ENCODE measurements around the gene GYG1.

GYG1 gene

GRCh38 chr3:148990236-148990635 lies 1.1 kb upstream of the GYG1 start:
- Histone ChIP-seq H3K36me3 (peaks cover 10 to 12% (median 11%) of the 10 kb centered on the region in 3 donors), H3K9me3 (no peaks in the 10 kb centered on the region), H3K4me1 (peaks cover 0 to 31% (median 11%) of the 10 kb centered on the region in 4 donors), H3K4me3 (no peak overlapping the region), H3K27ac (peak overlapping the region; percentile 97 to 99), H3K27me3 (no peaks in the 10 kb centered on the region)
- intact Hi-C loops (cut with DNase I; ENCODE audit: low total_unique reads): no loop called here
- no peak for DNase-seq
- TF ChIP-seq CTCF (IDR thresholded peaks at IDR 0.05): no peak

GRCh38 chr3:148992027-148992634 lies 791 bp downstream of the GYG1 start:
- DNase-seq: peak; percentile 49 to 76
- peak overlapping the region; percentile 77 to 93 for H3K4me3 ChIP-seq
- H3K36me3 ChIP-seq: peaks cover 27 to 28% (median 28%) of the 10 kb centered on the region in 3 donors
- intact Hi-C loops (cut with DNase I; ENCODE audit: low total_unique reads): no loop called here
- no peaks in the 10 kb centered on the region for H3K9me3 ChIP-seq
- H3K4me1 ChIP-seq: peaks cover 0 to 40% (median 11%) of the 10 kb centered on the region in 4 donors
- no peak for TF ChIP-seq CTCF (IDR thresholded peaks at IDR 0.05)
- no peaks in the 10 kb centered on the region for H3K27me3 ChIP-seq
- H3K27ac ChIP-seq: peak overlapping the region; percentile 97 to 99

GRCh38 chr3:148992635-148993255 lies 1.4 kb downstream of the GYG1 start:
- no peak for TF ChIP-seq CTCF (IDR thresholded peaks at IDR 0.05)
- Histone ChIP-seq H3K4me3 (peak overlapping the region; percentile 77 to 93), H3K27me3 (no peaks in the 10 kb centered on the region), H3K36me3 (peaks cover 30 to 34% (median 33%) of the 10 kb centered on the region in 3 donors), H3K4me1 (peaks cover 0 to 46% (median 12%) of the 10 kb centered on the region in 4 donors), H3K27ac (peak overlapping the region; percentile 97 to 99), H3K9me3 (no peaks in the 10 kb centered on the region)
- DNase-seq: no peak
- intact Hi-C loops (cut with DNase I; ENCODE audit: low total_unique reads): no loop called here

- Histone ChIP-seq H3K27ac (no peak overlapping the region), H3K9me3 (no peaks in the 10 kb centered on the region), H3K36me3 (peaks cover 30 to 58% (median 48%) of the 10 kb centered on the region in 3 donors), H3K4me1 (peaks cover 0 to 57% (median 19%) of the 10 kb centered on the region in 4 donors), H3K4me3 (no peak overlapping the region), H3K27me3 (no peaks in the 10 kb centered on the region)
- no peak for DNase-seq
- intact Hi-C loops (cut with DNase I; ENCODE audit: low total_unique reads): no loop called here
- no peak for TF ChIP-seq CTCF (IDR thresholded peaks at IDR 0.05)
Measured at GRCh38 chr3:148997623-148998022, 6.3 kb downstream of the GYG1 start.

GRCh38 chr3:148998297-148998696 lies 7.0 kb downstream of the GYG1 start:
- intact Hi-C loops (cut with DNase I; ENCODE audit: low total_unique reads): no loop called here
- peak overlapping the region; percentile 47 to 49 for H3K27ac ChIP-seq
- no peaks in the 10 kb centered on the region for H3K27me3 ChIP-seq
- H3K36me3 ChIP-seq: peaks cover 30 to 61% (median 48%) of the 10 kb centered on the region in 3 donors
- H3K4me1 ChIP-seq: peaks cover 0 to 50% (median 12%) of the 10 kb centered on the region in 4 donors
- no peak for TF ChIP-seq CTCF (IDR thresholded peaks at IDR 0.05)
- no peak for DNase-seq
- no peak overlapping the region for H3K4me3 ChIP-seq
- H3K9me3 ChIP-seq: no peaks in the 10 kb centered on the region
